NCI-H510A treated with DMSO at 0.1 percent for 48 hours (cell line): ENCODE results near the gene MST1R.

Source experiments
- DNase-seq: peaks from one replicate; lab custom pipeline; 2025; lab: John Stamatoyannopoulos, UW

The MST1R gene

GRCh38 chr3:49877716-49878115 is 26.0 kb downstream of the MST1R start:
- DNase-seq: no peak

- DNase-seq: no peak
These were observed 27.1 kb downstream of the MST1R start for GRCh38 chr3:49876567-49876966.

- DNase-seq: no peak
These were observed 30.1 kb downstream of the MST1R start for GRCh38 chr3:49873623-49874022.

- DNase-seq: no peak
These were observed 30.8 kb downstream of the MST1R start for GRCh38 chr3:49872801-49873281.

- DNase-seq: no peak
These were observed 32.0 kb downstream of the MST1R start for GRCh38 chr3:49871531-49872153.

GRCh38 chr3:49869525-49870126 is 34.0 kb downstream of the MST1R start, which contains the start of gene CAMKV:
Gene CAMKV, minus strand, starts transcription at chr3:49869906. Its CDS starts 7,518 bp downstream, at chr3:49862388.
- DNase-seq: no peak

GRCh38 chr3:49868862-49869466 is 34.7 kb downstream of the MST1R start:
- no peak for DNase-seq

GRCh38 chr3:49867871-49868321 is 35.8 kb downstream of the MST1R start:
- no peak for DNase-seq

- no peak for DNase-seq
These were observed 36.3 kb downstream of the MST1R start for GRCh38 chr3:49867400-49867799.

GRCh38 chr3:49865198-49865784 is 38.4 kb downstream of the MST1R start:
- DNase-seq: no peak

- DNase-seq: no peak
These were observed 39.2 kb downstream of the MST1R start for GRCh38 chr3:49864505-49864904.

GRCh38 chr3:49859576-49860305 is 43.9 kb downstream of the MST1R start:
- no peak for DNase-seq

- peak; percentile 85 for DNase-seq
These were observed 47.3 kb downstream of the MST1R start, which contains the start of gene TRAIP for GRCh38 chr3:49856181-49857005. Gene TRAIP, minus strand, starts transcription at chr3:49856564. Its CDS starts 111 bp downstream, at chr3:49856453.

- DNase-seq: no peak
These were observed 48.0 kb downstream of the MST1R start for GRCh38 chr3:49855662-49856061.

- DNase-seq: no peak
These were observed 58.0 kb downstream of the MST1R start for GRCh38 chr3:49845694-49846093.

GRCh38 chr3:49844464-49845183 is 59.0 kb downstream of the MST1R start:
- DNase-seq: no peak

- no peak for DNase-seq
These were observed 60.7 kb downstream of the MST1R start for GRCh38 chr3:49842843-49843517.

- DNase-seq: no peak
These were observed 61.9 kb downstream of the MST1R start for GRCh38 chr3:49841806-49842205.

- DNase-seq: no peak
These were observed 62.5 kb downstream of the MST1R start for GRCh38 chr3:49841126-49841696.

GRCh38 chr3:49840388-49840787 is 63.3 kb downstream of the MST1R start:
- no peak for DNase-seq
